ENCODE measurements around the gene ENO4.

Gene ENO4

GRCh38 chr10:116836902-116837523, 12.3 kb upstream of the ENO4 start:
- peak; percentile 59 for DNase-seq (ENCODE audit: low read depth)
- peak; percentile 61 for TF ChIP-seq CTCF (IDR thresholded peaks at IDR 0.05; ENCODE audit: low read length, missing control alignments)
- H3K4me3 ChIP-seq (replicated peaks; ENCODE audit: low read depth, low read length): no peak overlapping the region

GRCh38 chr10:116838143-116838725, 11.1 kb upstream of the ENO4 start:
- no peak overlapping the region for H3K4me3 ChIP-seq (replicated peaks; ENCODE audit: low read depth, low read length)
- no peak for TF ChIP-seq CTCF (IDR thresholded peaks at IDR 0.05; ENCODE audit: low read length, missing control alignments)
- DNase-seq (ENCODE audit: low read depth): no peak

GRCh38 chr10:116840389-116841075, 8.8 kb upstream of the ENO4 start:
- no peak for DNase-seq (ENCODE audit: low read depth)
- no peak for TF ChIP-seq CTCF (IDR thresholded peaks at IDR 0.05; ENCODE audit: low read length, missing control alignments)
- no peak overlapping the region for H3K4me3 ChIP-seq (replicated peaks; ENCODE audit: low read depth, low read length)

GRCh38 chr10:116845823-116846222, 3.5 kb upstream of the ENO4 start:
- DNase-seq (ENCODE audit: low read depth): no peak
- H3K4me3 ChIP-seq (replicated peaks; ENCODE audit: low read depth, low read length): no peak overlapping the region
- TF ChIP-seq CTCF (IDR thresholded peaks at IDR 0.05; ENCODE audit: low read length, missing control alignments): no peak

GRCh38 chr10:116848032-116848943, 1.0 kb upstream of the ENO4 start:
- no peak for TF ChIP-seq CTCF (IDR thresholded peaks at IDR 0.05; ENCODE audit: low read length, missing control alignments)

GRCh38 chr10:116848944-116849247, 403 bp upstream of the ENO4 start:
- no peak for DNase-seq (ENCODE audit: low read depth)
- TF ChIP-seq CTCF (IDR thresholded peaks at IDR 0.05; ENCODE audit: low read length, missing control alignments): no peak

More at GRCh38 chr10:116848032-116848943, 1.0 kb upstream of the ENO4 start:
- H3K4me3 ChIP-seq (replicated peaks; ENCODE audit: low read depth, low read length): peak overlapping the region; percentile 68
- DNase-seq (ENCODE audit: low read depth): no peak

More at GRCh38 chr10:116848944-116849247, 403 bp upstream of the ENO4 start:
- H3K4me3 ChIP-seq (replicated peaks; ENCODE audit: low read depth, low read length): peak overlapping the region; percentile 68

Measured in fibroblast of pulmonary artery (primary cell).